ES-I3 (cell line): ENCODE measurements around the gene MBNL2.

ENCODE experiments used
- H3K36me3 ChIP-seq: 2 replicates; pipeline ENCODE4 v1.6.1; 2013; ENCODE audit warnings: mild to moderate bottlenecking, low read length, control low read depth, moderate library complexity; ENCODE audit not compliant: insufficient read depth
- H3K4me1 ChIP-seq: 2 replicates; pipeline ENCODE4 v1.6.1; 2013; ENCODE audit warnings: mild to moderate bottlenecking, control low read depth, low read length; ENCODE audit not compliant: insufficient read depth
- H3K9ac ChIP-seq: 2 replicates; pipeline ENCODE4 v1.6.1; 2013; ENCODE audit warnings: low read depth, mild to moderate bottlenecking, low read length, moderate library complexity
- H3K9me3 ChIP-seq: 2 replicates; pipeline ENCODE4 v1.6.1; 2013; ENCODE audit warnings: mild to moderate bottlenecking, low read length, moderate library complexity; ENCODE audit not compliant: control insufficient read depth, insufficient read depth

Gene MBNL2, protein sequence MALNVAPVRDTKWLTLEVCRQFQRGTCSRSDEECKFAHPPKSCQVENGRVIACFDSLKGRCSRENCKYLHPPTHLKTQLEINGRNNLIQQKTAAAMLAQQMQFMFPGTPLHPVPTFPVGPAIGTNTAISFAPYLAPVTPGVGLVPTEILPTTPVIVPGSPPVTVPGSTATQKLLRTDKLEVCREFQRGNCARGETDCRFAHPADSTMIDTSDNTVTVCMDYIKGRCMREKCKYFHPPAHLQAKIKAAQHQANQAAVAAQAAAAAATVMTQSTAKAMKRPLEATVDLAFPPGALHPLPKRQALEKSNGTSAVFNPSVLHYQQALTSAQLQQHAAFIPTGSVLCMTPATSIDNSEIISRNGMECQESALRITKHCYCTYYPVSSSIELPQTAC

DNA sequence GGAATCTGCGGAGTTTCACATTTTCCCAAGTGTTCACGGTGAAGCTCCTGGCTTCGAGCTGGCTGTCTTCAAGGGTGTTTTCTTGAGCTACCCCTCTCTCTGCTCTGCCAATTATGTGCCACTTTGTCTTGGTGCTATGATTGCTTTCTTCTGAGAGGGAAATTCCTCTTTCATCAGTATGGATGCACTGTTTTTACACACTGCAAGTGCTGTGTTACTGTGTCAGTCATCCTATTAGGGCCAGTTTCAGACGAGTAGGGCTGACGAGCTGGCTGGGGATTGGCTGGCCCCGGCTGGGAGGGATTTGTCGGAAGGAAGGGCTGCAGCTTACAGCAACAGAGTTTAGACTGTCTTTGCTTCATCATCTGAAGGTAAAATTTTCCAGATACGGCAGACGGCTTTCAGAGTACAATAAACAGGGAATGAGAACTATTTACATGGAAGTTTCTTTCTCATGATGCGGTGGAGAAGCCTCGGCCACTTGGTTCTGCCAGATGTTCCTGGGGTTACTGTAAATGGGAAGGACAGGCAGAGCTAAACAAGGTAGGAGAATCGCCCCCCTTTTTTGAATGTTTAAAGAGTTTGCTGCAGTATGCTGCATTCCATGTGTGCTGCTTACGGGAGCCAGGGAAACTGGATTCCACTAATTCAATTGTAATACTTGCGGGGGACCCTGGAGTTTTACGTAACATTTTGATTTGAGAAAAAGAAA lies at the start of gene MBNL2:
Gene MBNL2 (plus strand): TSS at position 345 of the 712 bp plus-strand sequence. CDS start 53,903 bp downstream, outside the sequence.
- peaks cover 20% of the 10 kb centered on the region for H3K4me1 ChIP-seq
- peak within 1 kb of the TSS; percentile 66; the same call in 1 of the 2 replicates for H3K9ac ChIP-seq
- no peaks in the 10 kb centered on the region for H3K9me3 ChIP-seq
- H3K36me3 ChIP-seq, result no peaks in the 10 kb centered on the region

GRCh38 chr13:97174638-97175037 lies 47.5 kb upstream of the MBNL2 start:
- Histone ChIP-seq H3K36me3 (no peaks in the 10 kb centered on the region), H3K9ac (no peak overlapping the region), H3K9me3 (no peaks in the 10 kb centered on the region), H3K4me1 (no peaks in the 10 kb centered on the region)

- Histone ChIP-seq H3K36me3 (no peaks in the 10 kb centered on the region), H3K9ac (no peak overlapping the region), H3K9me3 (no peaks in the 10 kb centered on the region), H3K4me1 (no peaks in the 10 kb centered on the region)
Observed at GRCh38 chr13:97175041-97175440, 47.1 kb upstream of the MBNL2 start.

DNA sequence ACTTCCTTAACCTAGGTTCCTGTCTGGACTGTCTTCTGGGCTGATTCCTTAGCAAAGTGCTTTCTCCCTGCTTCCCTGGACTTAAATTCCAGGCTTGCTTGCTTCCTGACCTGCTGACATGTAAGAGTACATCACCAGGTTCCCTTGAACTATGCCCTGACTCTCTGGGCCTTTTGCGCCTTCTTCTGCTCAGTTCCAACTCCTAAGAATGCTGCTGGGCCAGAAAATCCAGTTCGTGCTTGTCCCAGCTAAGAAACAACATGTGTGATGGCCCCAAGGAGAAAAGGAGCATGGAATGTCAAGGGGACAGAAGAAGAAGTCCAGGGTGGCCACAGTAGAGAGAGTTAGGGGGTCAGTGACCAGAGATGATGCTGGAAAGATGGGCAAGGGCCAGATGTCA lies 42.6 kb upstream of the MBNL2 start:
- Histone ChIP-seq H3K4me1 (no peaks in the 10 kb centered on the region), H3K36me3 (no peaks in the 10 kb centered on the region), H3K9me3 (no peaks in the 10 kb centered on the region), H3K9ac (no peak overlapping the region)

DNA sequence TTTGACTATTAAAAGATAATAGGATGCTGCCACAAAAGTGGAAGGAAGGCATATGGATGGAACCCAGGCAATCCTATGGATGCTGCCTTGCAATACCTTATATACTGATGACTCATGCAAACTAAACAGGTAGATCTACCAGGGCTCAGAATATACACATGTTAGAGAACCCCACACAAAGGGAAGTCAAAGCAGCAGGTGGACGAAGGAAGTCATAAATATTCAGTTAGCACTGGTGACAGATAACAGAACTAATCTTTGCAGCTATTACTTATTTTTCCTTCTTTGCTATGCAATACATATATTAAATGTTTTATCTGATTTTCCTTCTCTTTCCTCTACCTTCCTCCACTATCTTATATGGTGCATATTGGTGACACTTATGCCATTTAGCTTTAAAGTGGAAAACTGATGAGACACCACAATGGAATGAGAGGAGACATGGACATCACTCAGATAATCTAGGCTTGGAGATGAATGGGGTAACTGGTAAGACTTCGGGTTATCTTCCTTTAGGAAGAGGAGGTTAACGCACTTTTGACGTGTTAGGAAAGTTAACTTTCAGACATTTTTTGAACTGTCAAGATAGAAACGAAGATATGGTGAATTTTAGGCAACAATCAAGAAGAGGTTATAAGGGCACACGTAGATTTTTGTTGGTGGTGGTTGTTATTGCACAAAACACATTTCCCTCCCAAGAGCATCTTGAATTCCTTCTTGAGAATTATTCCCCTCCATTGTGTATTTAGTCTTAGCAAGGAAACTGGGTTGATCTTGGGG lies 39.8 kb upstream of the MBNL2 start:
- Histone ChIP-seq H3K36me3 (no peaks in the 10 kb centered on the region), H3K4me1 (no peaks in the 10 kb centered on the region), H3K9me3 (no peaks in the 10 kb centered on the region), H3K9ac (no peak overlapping the region)

DNA sequence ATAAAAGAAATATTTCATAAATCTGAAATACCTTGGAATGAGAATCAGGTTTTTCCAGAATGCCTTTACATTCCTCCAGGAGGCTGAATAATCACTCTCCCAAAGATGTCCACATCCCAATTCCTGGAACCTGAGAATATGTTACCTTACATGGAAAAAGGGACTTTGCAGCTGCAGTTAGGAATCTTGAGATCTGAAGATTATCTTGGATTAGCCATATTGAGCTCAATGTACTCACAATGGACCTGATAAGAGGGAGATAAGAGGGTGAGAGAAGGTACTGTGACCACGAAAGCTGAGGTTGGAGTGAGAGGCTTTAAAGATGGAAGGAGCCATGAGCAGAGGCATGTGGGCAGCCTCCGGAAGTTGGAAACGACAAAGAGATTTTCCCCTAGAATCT lies 36.8 kb upstream of the MBNL2 start:
- Histone ChIP-seq H3K36me3 (no peaks in the 10 kb centered on the region), H3K4me1 (no peaks in the 10 kb centered on the region), H3K9me3 (no peaks in the 10 kb centered on the region), H3K9ac (no peak overlapping the region)

GRCh38 chr13:97185751-97186150 lies 36.4 kb upstream of the MBNL2 start:
- no peaks in the 10 kb centered on the region for H3K9me3 ChIP-seq
- no peak overlapping the region for H3K9ac ChIP-seq
- no peaks in the 10 kb centered on the region for H3K4me1 ChIP-seq
- no peaks in the 10 kb centered on the region for H3K36me3 ChIP-seq

GRCh38 chr13:97188207-97188606 lies 33.9 kb upstream of the MBNL2 start:
- H3K9ac ChIP-seq, result no peak overlapping the region
- no peaks in the 10 kb centered on the region for H3K4me1 ChIP-seq
- no peaks in the 10 kb centered on the region for H3K36me3 ChIP-seq
- no peaks in the 10 kb centered on the region for H3K9me3 ChIP-seq

GRCh38 chr13:97189928-97190327 lies 32.2 kb upstream of the MBNL2 start:
- Histone ChIP-seq H3K4me1 (peaks cover 6% of the 10 kb centered on the region; the same call in 1 of the 2 replicates), H3K9ac (no peak overlapping the region)

GRCh38 chr13:97191142-97191541 lies 31.0 kb upstream of the MBNL2 start:
- Histone ChIP-seq H3K36me3 (no peaks in the 10 kb centered on the region), H3K9ac (no peak overlapping the region), H3K4me1 (peaks cover 6% of the 10 kb centered on the region; the same call in 1 of the 2 replicates), H3K9me3 (no peaks in the 10 kb centered on the region)

More at GRCh38 chr13:97189928-97190327, 32.2 kb upstream of the MBNL2 start:
- H3K36me3 ChIP-seq, result no peaks in the 10 kb centered on the region
- no peaks in the 10 kb centered on the region for H3K9me3 ChIP-seq

- Histone ChIP-seq H3K9ac (no peak overlapping the region), H3K9me3 (no peaks in the 10 kb centered on the region), H3K4me1 (peaks cover 6% of the 10 kb centered on the region), H3K36me3 (no peaks in the 10 kb centered on the region)
Observed at GRCh38 chr13:97191615-97192014, 30.5 kb upstream of the MBNL2 start.

GRCh38 chr13:97192166-97192565 lies 30.0 kb upstream of the MBNL2 start:
- Histone ChIP-seq H3K36me3 (no peaks in the 10 kb centered on the region), H3K9me3 (no peaks in the 10 kb centered on the region), H3K4me1 (peaks cover 6% of the 10 kb centered on the region), H3K9ac (no peak overlapping the region)

- Histone ChIP-seq H3K9me3 (no peaks in the 10 kb centered on the region), H3K4me1 (peaks cover 6% of the 10 kb centered on the region), H3K36me3 (no peaks in the 10 kb centered on the region), H3K9ac (no peak overlapping the region)
Observed at GRCh38 chr13:97193577-97193976, 28.6 kb upstream of the MBNL2 start.

GRCh38 chr13:97194479-97194878 lies 27.7 kb upstream of the MBNL2 start:
- no peak overlapping the region for H3K9ac ChIP-seq
- H3K9me3 ChIP-seq, result no peaks in the 10 kb centered on the region
- H3K4me1 ChIP-seq, result peaks cover 6% of the 10 kb centered on the region
- no peaks in the 10 kb centered on the region for H3K36me3 ChIP-seq
